HG03103 (cell line): ENCODE data around the gene LCAT.
"Not testable (repeated sequence)": the region's sequence is repeated elsewhere in the genome, so short reads cannot be mapped to it uniquely, and the experiment has no call there.

Experiments used
- ATAC-seq: cut with Tn5 transposase; IDR thresholded peaks from one replicate; pipeline ENCODE4 v1.9.1; 2021; ENCODE audit warnings: low read depth; ENCODE audit not compliant: unreplicated experiment

LCAT gene

DNA sequence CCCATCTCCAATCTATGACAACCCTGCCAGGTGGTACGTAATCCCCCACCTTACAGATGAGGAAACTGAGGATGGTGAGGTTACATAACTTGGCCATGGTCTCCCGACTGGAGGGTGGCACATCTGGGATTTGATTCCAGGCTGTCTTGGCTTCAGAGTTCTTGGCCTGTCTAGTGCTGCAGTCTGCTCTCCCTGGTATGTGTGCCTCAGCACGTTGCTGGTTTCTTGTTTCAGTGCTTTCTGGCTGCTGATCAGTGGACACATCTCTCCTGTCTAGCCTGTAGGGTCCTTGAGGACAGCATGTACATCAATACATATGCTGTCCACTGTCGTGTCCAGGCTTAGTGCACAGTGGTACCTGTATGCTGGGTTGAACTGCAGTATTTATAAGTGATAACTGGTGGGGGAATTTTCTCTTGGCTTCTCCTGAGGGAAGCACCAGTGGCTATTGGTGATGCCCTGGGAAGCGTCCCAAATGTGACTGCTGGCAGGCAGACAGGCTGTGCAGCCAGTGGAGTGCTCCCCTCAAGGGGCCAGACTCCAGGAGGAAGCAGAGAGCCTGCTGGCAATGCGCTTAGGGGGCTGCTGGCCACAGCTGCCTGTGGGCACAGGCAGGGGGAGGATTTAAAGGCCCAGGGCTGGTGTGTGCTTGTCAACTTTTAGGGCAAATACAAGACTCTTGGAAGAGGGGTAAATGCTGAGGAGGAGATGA, 26.6 kb downstream of the LCAT start:
- ATAC-seq = no peak

DNA sequence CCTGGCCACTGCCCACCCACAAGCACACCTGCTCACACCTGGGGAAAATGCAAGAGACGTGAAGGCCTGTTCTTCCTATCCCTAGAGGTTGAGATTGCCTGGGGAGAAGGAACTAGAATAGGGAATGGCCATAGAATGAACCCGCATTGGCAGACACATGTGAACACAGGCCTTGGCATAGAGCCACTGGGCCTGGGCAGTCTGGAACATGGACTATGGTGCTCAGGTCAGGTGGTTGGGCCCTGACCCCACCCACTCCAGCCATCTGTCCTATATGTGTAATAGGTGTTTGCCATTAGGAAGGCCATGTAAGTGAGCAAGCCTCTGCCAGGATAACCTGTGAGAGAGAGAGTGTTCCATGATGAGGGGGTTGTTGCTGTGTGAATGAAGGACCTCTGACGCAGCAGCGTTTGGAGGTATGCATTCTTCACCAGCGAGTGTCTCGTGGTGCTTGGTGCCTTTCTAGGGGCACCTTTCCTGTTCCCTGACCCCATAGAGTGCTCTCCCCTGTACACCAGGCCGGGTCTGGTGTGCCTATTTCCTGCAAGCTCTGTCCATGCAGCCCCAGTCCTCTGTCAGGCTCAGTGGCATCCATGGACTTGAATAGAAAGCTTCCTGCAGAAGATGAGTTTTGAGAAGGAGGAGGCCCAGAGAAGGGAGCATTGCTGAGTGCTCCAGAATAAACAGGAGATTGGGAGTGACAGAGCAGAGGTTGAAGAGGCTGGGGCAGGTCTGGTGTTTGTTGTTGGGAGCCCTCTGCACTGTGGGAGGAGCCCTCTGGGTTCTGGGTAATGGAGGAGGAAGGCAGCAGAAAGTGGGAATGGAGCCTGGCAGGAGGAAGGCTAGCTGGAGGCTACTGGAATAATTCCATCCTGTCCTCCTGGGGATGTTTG, 27.8 kb downstream of the LCAT start:
- no peak for ATAC-seq

DNA sequence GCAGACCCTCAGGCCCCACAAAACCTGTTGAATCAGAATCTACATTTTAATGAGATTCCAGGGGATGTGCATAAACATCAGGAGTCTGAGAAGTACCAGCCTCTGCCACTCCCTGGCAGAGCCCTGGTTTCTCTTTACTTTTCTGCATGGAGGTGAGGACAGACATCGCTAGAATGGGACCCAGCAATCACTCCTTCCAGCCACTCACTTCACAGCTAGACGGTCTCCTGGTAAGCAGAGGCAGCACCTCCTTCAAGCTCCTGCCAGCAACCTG, 28.5 kb downstream of the LCAT start:
- not testable (repeated sequence) for ATAC-seq

DNA sequence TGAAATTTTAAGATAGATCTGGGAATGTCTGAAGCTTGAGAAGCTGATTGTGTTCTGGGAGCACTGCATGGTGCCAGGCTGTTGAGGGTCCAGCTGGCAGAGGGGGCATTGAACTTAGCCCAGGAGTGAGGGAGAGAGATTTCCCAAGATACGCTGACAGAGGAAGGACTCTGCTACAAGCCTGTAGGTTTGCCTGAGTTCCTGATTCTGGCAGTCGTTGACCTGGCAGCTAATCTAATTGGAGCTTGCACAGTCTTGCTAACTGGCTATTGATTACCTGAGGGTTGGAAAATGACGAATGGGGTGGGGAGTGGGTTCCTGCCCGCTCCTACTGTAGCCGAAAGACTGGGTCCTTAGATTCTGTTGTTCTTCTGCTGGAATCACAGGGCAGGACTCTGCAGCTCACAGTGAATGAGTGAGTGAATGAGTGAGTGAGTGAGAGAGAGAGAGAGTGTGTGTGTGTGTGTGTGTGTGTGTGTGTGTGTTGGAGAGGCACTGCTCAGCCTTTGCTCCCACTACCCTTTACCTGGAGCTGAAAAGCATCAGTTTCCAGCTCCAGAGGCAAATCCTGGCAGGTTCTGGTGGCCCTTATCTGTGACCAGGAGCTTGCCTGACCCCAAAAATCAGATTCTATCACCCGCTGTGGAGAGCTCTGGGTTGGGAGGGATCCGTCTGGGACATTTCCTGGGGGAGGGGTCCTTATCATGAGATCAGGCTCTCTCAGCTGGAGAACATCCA, 29.0 kb downstream of the LCAT start:
- no peak for ATAC-seq

DNA sequence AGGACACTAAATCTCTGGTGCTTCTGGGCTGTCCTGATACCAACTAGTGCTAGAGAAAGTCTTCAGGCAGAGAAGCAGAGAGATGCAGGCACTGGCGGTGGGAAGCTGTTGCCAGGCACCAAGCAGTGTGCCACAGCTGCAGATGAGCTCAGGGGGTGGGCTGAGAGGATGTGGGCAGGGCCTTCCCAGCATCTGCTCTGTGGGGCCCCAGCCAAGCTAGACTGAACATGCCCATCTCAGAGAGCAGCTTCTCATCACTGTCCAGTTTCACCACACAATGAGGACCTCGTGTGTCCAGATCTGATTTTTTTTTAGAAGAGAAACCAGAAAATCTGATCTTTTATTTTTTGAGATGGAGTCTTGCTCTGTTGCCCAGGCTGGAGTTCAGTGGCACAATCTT, 33.8 kb downstream of the LCAT start:
- ATAC-seq = no peak

DNA sequence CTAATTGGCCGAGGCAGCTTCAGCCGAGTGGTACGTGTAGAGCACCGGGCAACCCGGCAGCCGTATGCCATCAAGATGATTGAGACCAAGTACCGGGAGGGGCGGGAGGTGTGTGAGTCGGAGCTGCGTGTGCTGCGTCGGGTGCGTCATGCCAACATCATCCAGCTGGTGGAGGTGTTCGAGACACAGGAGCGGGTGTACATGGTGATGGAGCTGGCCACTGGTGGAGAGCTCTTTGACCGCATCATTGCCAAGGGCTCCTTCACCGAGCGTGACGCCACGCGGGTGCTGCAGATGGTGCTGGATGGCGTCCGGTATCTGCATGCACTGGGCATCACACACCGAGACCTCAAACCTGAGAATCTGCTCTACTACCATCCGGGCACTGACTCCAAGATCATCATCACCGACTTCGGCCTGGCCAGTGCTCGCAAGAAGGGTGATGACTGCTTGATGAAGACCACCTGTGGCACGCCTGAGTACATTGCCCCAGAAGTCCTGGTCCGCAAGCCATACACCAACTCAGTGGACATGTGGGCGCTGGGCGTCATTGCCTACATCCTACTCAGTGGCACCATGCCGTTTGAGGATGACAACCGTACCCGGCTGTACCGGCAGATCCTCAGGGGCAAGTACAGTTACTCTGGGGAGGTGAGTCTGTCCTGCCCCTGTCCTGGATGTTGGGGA, 34.7 kb downstream of the LCAT start:
- no peak for ATAC-seq

DNA sequence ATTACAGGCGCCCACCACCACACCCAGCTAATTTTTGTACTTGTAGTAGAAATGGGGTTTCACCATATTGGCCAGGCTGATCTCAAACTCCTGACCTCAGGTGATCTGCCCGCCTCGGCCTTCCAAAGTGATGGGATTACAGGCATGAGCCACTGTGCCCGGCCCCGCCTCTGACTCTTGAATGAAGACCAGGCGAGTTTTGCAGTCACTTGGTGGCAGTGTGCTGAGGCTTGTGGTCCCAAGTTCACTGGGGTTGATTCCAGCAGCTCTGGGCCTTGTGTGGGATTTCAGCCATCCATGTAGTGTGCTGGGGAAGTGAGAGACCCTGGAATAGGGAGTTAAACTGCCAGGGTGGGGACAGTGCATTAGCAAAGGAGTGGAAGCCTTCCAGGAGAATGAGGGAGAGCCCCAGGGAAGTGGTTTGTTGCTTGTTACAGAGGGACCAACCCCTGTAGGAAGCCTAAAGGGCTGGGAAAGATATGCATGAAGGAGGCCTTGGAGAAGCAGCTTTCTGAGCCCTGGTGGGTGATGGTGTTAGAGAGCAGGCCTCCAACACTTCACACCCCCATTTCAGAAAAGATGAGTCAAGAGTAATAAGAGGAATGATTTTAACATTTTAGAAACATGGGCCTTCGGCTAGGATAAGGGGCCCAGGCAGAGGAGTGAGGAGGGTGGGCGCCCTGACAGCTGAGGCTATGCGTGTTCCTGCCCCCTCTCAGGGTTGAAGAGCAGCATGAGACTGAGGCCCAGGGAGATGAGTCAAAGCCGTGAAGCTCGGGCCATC, 36.3 kb downstream of the LCAT start:
- ATAC-seq = no peak

DNA sequence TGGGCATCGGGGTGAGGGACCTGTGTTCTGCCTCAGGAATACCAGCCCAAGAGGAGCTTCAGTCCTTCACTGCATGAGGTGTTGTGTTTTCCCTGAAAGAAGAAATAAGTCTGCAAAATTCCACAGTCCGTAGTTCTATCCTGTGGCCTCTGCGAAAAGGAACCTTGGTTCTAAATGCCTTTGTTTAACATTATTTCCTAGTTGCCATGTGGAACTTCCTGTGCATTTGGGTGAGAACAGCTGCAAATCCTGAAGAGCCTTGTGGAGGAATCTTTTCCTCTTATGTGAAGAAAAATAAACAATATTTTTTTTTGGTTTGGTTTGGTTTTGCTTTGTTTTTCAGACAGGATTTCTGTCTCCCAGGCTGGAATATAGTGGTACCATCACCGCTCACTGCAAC, 41.1 kb downstream of the LCAT start:
- ATAC-seq = no peak

DNA sequence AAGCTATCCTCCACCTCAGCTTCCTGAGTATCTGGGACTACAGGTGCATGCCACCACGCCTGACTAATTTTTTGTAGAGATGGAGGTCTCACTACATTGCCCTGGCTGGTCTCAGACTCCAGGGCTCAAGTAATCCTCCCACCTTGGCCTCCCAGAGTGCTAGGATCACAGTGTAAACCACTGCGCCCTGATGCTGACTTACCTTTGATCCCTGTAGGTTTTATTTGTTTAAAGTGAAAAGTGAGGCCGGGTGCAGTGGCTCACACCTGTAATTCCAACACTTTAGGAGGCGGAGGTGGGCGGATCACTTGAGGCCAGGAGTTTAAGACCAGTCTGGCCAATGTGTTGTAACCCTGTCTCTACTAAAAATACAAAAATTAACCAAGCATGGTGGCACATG, 42.2 kb downstream of the LCAT start:
- no peak for ATAC-seq

DNA sequence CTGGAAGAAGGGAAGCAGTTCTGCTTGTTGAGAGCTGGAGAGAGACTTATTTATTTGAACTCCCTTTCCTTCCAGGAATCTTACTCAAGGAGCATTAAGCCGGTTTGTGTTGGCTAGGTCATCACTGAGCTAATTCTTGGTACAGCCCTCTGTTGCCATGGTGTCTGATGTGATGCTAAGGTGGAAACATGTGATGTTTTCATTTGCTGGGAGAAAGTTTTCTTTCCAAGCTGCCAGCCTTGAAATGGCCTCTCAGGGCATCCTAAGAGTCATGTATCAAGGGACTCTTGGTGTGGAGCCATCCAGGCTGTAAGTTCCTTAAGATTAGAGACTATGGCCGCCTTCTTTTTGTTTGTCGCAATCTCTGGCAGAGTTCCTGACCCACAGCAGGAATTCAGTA, 46.7 kb downstream of the LCAT start:
- no peak for ATAC-seq

DNA sequence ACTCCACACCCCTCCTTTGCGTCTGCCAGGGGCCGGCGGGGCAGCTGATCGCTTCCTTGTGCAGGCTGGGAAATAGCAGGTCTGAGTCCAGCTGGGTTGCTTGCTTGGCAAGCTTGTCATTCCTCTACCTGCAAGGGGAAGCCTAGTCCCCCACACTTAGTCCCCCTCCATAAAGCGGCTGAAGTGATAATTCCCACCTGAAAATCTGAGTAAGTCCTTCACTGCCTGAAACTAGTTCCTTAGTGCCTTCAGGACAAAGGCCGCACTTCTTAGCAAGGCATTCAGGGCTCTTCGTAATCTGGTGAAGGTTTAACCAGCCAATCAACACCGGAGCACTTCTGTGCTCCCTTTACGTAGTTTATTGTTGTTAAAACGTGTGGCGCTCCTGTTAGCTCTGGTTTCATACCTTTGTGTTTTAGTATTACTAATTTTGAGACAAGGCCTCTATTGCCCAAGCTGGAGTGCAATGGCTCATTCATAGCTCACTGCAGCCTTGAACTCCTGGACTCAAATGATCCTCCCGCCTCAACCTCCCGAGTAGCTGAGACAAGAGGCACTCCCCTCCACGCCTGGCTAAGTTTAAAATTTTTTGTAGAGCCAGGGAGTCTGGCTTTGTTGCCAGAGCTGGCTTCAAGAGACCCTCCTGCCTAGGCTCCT, 50.0 kb downstream of the LCAT start:
- no peak for ATAC-seq

DNA sequence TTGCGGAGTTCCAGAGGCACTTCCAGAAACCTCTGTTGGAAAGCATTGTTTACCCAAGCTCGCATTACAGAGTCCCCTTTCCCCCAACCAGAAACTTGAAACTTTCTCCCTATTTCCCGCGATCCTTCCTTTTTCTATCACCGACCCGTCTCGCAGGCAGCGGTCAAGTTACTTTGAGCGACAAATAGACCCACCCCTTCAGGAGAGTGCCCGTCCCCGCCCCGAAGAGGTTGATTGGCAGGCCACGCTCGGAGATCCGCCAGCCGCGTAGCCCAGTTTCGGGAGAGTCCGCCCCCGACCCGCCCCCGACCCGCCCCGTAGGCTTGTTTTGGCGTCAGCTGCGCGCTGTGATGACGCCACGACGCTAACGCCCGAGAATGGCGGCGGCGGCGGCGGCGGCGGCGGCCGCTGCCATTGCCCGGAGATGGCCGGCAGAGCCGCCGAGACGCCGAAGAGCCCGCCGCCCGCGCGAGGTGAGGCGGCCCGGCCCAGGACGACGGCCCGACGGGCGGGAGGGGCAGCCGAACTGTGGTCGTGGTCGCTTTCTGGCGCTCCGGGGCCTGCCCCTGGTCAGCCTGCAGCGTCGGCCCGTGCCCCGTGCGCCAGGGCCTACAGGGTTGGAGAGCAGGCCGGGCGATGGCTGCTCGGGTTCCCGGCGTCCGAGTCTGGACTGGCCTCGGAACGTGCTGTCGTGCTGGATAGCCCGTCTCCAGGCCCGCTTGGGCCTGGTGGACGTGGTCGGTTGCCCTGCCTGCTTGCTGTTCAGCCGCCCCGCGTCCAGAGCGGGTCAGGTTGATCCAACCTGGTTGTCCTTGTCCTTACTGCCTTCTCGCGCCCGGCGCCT, 50.8 kb downstream of the LCAT start, which contains the start of gene PSKH1:
TSS of gene PSKH1 (plus strand) at position 356 of the 844 bp plus-strand sequence. CDS start 15,496 bp downstream, outside the sequence.
- peak; percentile 80 for ATAC-seq

DNA sequence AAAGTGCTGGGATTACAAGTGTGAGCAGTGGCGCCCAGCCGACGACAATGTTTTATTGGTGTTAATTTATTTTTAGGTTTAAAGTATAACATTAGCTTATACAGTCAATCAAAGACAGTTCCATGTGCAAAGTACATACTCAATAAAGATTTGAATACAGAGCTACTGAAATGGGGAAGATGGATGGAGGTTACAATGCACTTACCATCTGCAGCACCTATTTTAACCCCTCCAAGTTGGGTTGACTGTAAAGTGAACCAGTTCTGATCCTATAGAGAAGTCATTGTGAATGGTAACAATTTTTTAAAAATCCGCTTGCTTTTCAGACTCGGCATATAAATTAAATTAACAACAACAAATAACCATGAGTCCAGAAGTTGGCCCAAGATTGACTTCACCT, 51.5 kb downstream of the LCAT start:
- ATAC-seq = no peak
